OCI-LY7 (cell line): ENCODE measurements around the gene C17orf113. TPM values are rescaled to one million over a fixed set of nuclear protein-coding genes. Genes with fewer than 3 reads are reported as not detected.
A peak's percentile ranks its signal among the peaks of the same experiment; 100 is the strongest.

Source experiments
- BruUV-seq: library from RNA; stranded (reverse); fragments of 400-500 nt; replicated peaks from 2 replicates; lab custom pipeline; 2021; lab: Mats Ljungman, UMichigan
- CTCF ChIA-PET: fragments of 300-600 bp; sonication (Branson Sonifier 250); formaldehyde crosslinking; loops from one replicate; lab custom pipeline; 2022; ENCODE audit warnings: antibody characterized with exemption; ENCODE audit not compliant: unreplicated experiment; lab: Charles Lee
- POLR2A ChIA-PET: fragments of 300-600 bp; sonication (Branson Sonifier 250); formaldehyde crosslinking; loops from one replicate; lab custom pipeline; 2022; ENCODE audit warnings: antibody characterized with exemption; lab: Charles Lee
- DNase-seq: peaks from one replicate; pipeline ENCODE4 v3.0.0-alpha.2; 2015; ENCODE audit warnings: low spot score
- H2AFZ ChIP-seq: fragments of 200-600 bp; sonication (generic), shearing (Covaris generic); 2 replicates; pipeline ENCODE4 v1.6.1; 2014; ENCODE audit warnings: mild to moderate bottlenecking, antibody characterized with exemption, low read length, moderate library complexity
- H3K27ac ChIP-seq: fragments of 200-600 bp; sonication (generic); 2 replicates; pipeline ENCODE4 v1.5.1; 2014; ENCODE audit warnings: mixed run types, low read depth, mild to moderate bottlenecking, moderate library complexity, low read length, inconsistent platforms; ENCODE audit not compliant: poor library complexity, severe bottlenecking
- H3K36me3 ChIP-seq: fragments of 200-600 bp; sonication (generic); 2 replicates; pipeline ENCODE4 v1.6.1; 2014; ENCODE audit warnings: mild to moderate bottlenecking, antibody characterized with exemption, low read length, moderate library complexity, mixed read lengths; ENCODE audit not compliant: insufficient read depth
- H3K4me1 ChIP-seq: fragments of 200-600 bp; sonication (generic); 2 replicates; pipeline ENCODE4 v1.5.1; 2014; ENCODE audit warnings: mild to moderate bottlenecking, low read length; ENCODE audit not compliant: insufficient read depth, poor library complexity, severe bottlenecking
- H3K4me2 ChIP-seq: fragments of 200-600 bp; sonication (generic); 2 replicates; pipeline ENCODE4 v1.6.1; 2014; ENCODE audit warnings: mild to moderate bottlenecking, low read length
- H3K4me3 ChIP-seq: fragments of 200-600 bp; sonication (generic); 2 replicates; pipeline ENCODE4 v1.5.1; 2014; ENCODE audit warnings: mild to moderate bottlenecking, low read depth, low read length; ENCODE audit not compliant: poor library complexity, severe bottlenecking
- H3K79me2 ChIP-seq: fragments of 200-600 bp; sonication (generic); 2 replicates; pipeline ENCODE4 v1.6.1; 2016; ENCODE audit warnings: low read depth, mild to moderate bottlenecking, low read length, moderate library complexity, mixed read lengths; ENCODE audit not compliant: insufficient read depth
- H3K9me2 ChIP-seq: fragments of 200-600 bp; sonication (generic); 2 replicates; pipeline ENCODE4 v1.6.1; 2016; ENCODE audit warnings: mild to moderate bottlenecking, low read length, mixed read lengths; ENCODE audit not compliant: insufficient read depth
- H3K9me3 ChIP-seq: fragments of 200-600 bp; sonication (generic); 2 replicates; pipeline ENCODE4 v1.6.1; 2014; ENCODE audit warnings: mild to moderate bottlenecking, mixed run types, low read length, mixed read lengths
- H4K20me1 ChIP-seq: fragments of 200-600 bp; sonication (generic); 2 replicates; pipeline ENCODE4 v1.6.1; 2014; ENCODE audit warnings: mild to moderate bottlenecking, antibody characterized with exemption, low read length, moderate library complexity, mixed read lengths; ENCODE audit not compliant: insufficient read depth
- CTCF ChIP-seq: fragments of 200-600 bp; sonication (generic); conservative IDR thresholded peaks from 2 replicates; pipeline ENCODE4 v1.5.1; 2014; ENCODE audit warnings: mild to moderate bottlenecking, antibody characterized with exemption, low read length, moderate library complexity, mixed read lengths
- EZH2phosphoT487 ChIP-seq: fragments of 200-600 bp; sonication (generic); IDR thresholded peaks from 2 replicates; pipeline ENCODE4 v1.6.1; 2018; ENCODE audit warnings: low read depth, borderline replicate concordance, mild to moderate bottlenecking, mixed run types, antibody characterized with exemption, low read length, moderate library complexity, mixed read lengths
- intact Hi-C: fragments of 100-400 bp; cut with micrococcal nuclease; formaldehyde crosslinking; loops from one replicate; pipeline ENCODE4 v1.10.0; 2022; ENCODE audit not compliant: unreplicated experiment
- total RNA-seq, 2 experiments: library from RNA; depleted of rRNA in 1 of 2; stranded (reverse); fragments of >200 nt in 1 of 2; shearing (Covaris generic) in 1 of 2; gene quantifications; 2 replicates each; pipeline ENCODE4 v1.2.3, GENCODE V29; 2014 to 2022

The C17orf113 gene
- total RNA-seq, 2 experiments from 2014 or later: 0.25 TPM

GRCh38 chr17:41988418-41988817 lies 62.0 kb downstream of the C17orf113 start:
- Histone ChIP-seq H3K9me3 (no peaks in the 10 kb centered on the region), H4K20me1 (no peaks in the 10 kb centered on the region), H2AFZ (no peak overlapping the region), H3K36me3 (peaks cover 97% of the 10 kb centered on the region), H3K9me2 (no peaks in the 10 kb centered on the region), H3K79me2 (no peaks in the 10 kb centered on the region), H3K4me1 (peaks cover 12% of the 10 kb centered on the region), H3K4me3 (no peak overlapping the region), H3K4me2 (no peak overlapping the region), H3K27ac (peak overlapping the region; percentile 16)
- DNase-seq: no peak
- intact Hi-C loops: no loop called here
- BruUV-seq: no TSS peak
- CTCF ChIA-PET: no interaction called here
- POLR2A ChIA-PET: interaction anchor here (0.8 kb wide), 1 partner anchor 17 kb away, joined by 3 read pairs; no protein-coding TSS in a partner anchor
- TF ChIP-seq EZH2phosphoT487 (no peak), CTCF (no peak)

Other genes starting within 250 kb of the C17orf113 start
- 0.08 TPM in 1 of 2 replicates, not detected in the other for gene P3H4, start 238.7 kb downstream of the C17orf113 start, total RNA-seq (2014; rRNA removed; shearing (Covaris generic))
- 2.2 and 2.6 TPM in 2 replicates for gene P3H4, start 238.7 kb downstream of the C17orf113 start, total RNA-seq (2022)
- gene FKBP10, start 237.6 kb downstream of the C17orf113 start, total RNA-seq (2014; rRNA removed; shearing (Covaris generic)): 1.5 TPM in 1 of 2 replicates, not detected in the other
- 7.3 and 7.8 TPM in 2 replicates for gene FKBP10, start 237.6 kb downstream of the C17orf113 start, total RNA-seq (2022)
- gene NT5C3B, start 214.4 kb downstream of the C17orf113 start, total RNA-seq (2014; rRNA removed; shearing (Covaris generic)): 0.16 TPM in 1 of 2 replicates, not detected in the other
- 10.0 and 12.1 TPM in 2 replicates for gene NT5C3B, start 214.4 kb downstream of the C17orf113 start, total RNA-seq (2022)
- gene KLHL10, start 212.8 kb downstream of the C17orf113 start, total RNA-seq (2014; rRNA removed; shearing (Covaris generic)): not detected in 2 replicates
- gene KLHL10, start 212.8 kb downstream of the C17orf113 start, total RNA-seq (2022): not detected in 2 replicates
- gene KLHL11, start 185.2 kb downstream of the C17orf113 start, total RNA-seq (2014; rRNA removed; shearing (Covaris generic)): 29.9 and 35.4 TPM in 2 replicates
- gene KLHL11, start 185.2 kb downstream of the C17orf113 start, total RNA-seq (2022): 20.5 and 20.9 TPM in 2 replicates
- 102 and 105 TPM in 2 replicates for gene ACLY, start 131.7 kb downstream of the C17orf113 start, total RNA-seq (2014; rRNA removed; shearing (Covaris generic))
- 203 and 222 TPM in 2 replicates for gene ACLY, start 131.7 kb downstream of the C17orf113 start, total RNA-seq (2022)
- gene ODAD4, start 120.0 kb downstream of the C17orf113 start, total RNA-seq (2014; rRNA removed; shearing (Covaris generic)): 1.1 and 3.2 TPM in 2 replicates
- gene ODAD4, start 120.0 kb downstream of the C17orf113 start, total RNA-seq (2022): 1.3 TPM in 2 replicates
- gene CNP, start 83.8 kb downstream of the C17orf113 start, total RNA-seq (2014; rRNA removed; shearing (Covaris generic)): 33.8 and 34.1 TPM in 2 replicates
- 43.9 and 50.6 TPM in 2 replicates for gene CNP, start 83.8 kb downstream of the C17orf113 start, total RNA-seq (2022)
- 76.4 and 87.1 TPM in 2 replicates for gene DNAJC7, start 33.2 kb downstream of the C17orf113 start, total RNA-seq (2014; rRNA removed; shearing (Covaris generic))
- gene DNAJC7, start 33.2 kb downstream of the C17orf113 start, total RNA-seq (2022): 118 and 124 TPM in 2 replicates
- gene NKIRAS2, start 30.5 kb downstream of the C17orf113 start, total RNA-seq (2014; rRNA removed; shearing (Covaris generic)): 34.8 and 40.2 TPM in 2 replicates
- 32.8 and 38.1 TPM in 2 replicates for gene NKIRAS2, start 30.5 kb downstream of the C17orf113 start, total RNA-seq (2022)
- 0.21 and 0.85 TPM in 2 replicates for gene ZNF385C, start 47.9 kb upstream of the C17orf113 start, total RNA-seq (2014; rRNA removed; shearing (Covaris generic))
- gene ZNF385C, start 47.9 kb upstream of the C17orf113 start, total RNA-seq (2022): 0.26 and 0.67 TPM in 2 replicates
- 7.7 and 10.3 TPM in 2 replicates for gene DHX58, start 62.1 kb upstream of the C17orf113 start, total RNA-seq (2014; rRNA removed; shearing (Covaris generic))
- gene DHX58, start 62.1 kb upstream of the C17orf113 start, total RNA-seq (2022): 19.4 and 23.7 TPM in 2 replicates
- 56.1 and 73.0 TPM in 2 replicates for gene KAT2A, start 70.8 kb upstream of the C17orf113 start, total RNA-seq (2014; rRNA removed; shearing (Covaris generic))
- 89.8 and 95.2 TPM in 2 replicates for gene KAT2A, start 70.8 kb upstream of the C17orf113 start, total RNA-seq (2022)
- 0.16 TPM in 1 of 2 replicates, not detected in the other for gene HSPB9, start 72.2 kb upstream of the C17orf113 start, total RNA-seq (2014; rRNA removed; shearing (Covaris generic))
- gene HSPB9, start 72.2 kb upstream of the C17orf113 start, total RNA-seq (2022): not detected in 2 replicates
- gene RAB5C, start 104.4 kb upstream of the C17orf113 start, total RNA-seq (2014; rRNA removed; shearing (Covaris generic)): 37.3 and 50.1 TPM in 2 replicates
- 60.6 and 61.2 TPM in 2 replicates for gene RAB5C, start 104.4 kb upstream of the C17orf113 start, total RNA-seq (2022)
- not detected in 2 replicates for gene KCNH4, start 130.5 kb upstream of the C17orf113 start, total RNA-seq (2014; rRNA removed; shearing (Covaris generic))
- gene KCNH4, start 130.5 kb upstream of the C17orf113 start, total RNA-seq (2022): not detected in 2 replicates
- gene HCRT, start 134.9 kb upstream of the C17orf113 start, total RNA-seq (2014; rRNA removed; shearing (Covaris generic)): not detected in 2 replicates
- not detected in 2 replicates for gene HCRT, start 134.9 kb upstream of the C17orf113 start, total RNA-seq (2022)
- 30.0 and 30.7 TPM in 2 replicates for gene GHDC, start 143.9 kb upstream of the C17orf113 start, total RNA-seq (2014; rRNA removed; shearing (Covaris generic))
- 25.0 and 33.2 TPM in 2 replicates for gene GHDC, start 143.9 kb upstream of the C17orf113 start, total RNA-seq (2022)
- 32.4 and 33.3 TPM in 2 replicates for gene STAT5B, start 225.8 kb upstream of the C17orf113 start, total RNA-seq (2014; rRNA removed; shearing (Covaris generic))
- gene STAT5B, start 225.8 kb upstream of the C17orf113 start, total RNA-seq (2022): 46.7 and 50.5 TPM in 2 replicates
- gene STAT5A, start 237.9 kb upstream of the C17orf113 start, total RNA-seq (2014; rRNA removed; shearing (Covaris generic)): 1.9 and 3.8 TPM in 2 replicates
- 7.9 TPM in 2 replicates for gene STAT5A, start 237.9 kb upstream of the C17orf113 start, total RNA-seq (2022)